ENCODE results near the gene MRPL21.

- TF ChIP-seq EZH2 (IDR thresholded peaks at IDR 0.05; ENCODE audit: low read depth, low read length, severe bottlenecking) (no peak), POLR2AphosphoS5 (IDR thresholded peaks at IDR 0.05; ENCODE audit: low read depth, low read length) (no peak), BRCA1 (IDR thresholded peaks at IDR 0.05; ENCODE audit: low read depth, low read length) (no peak), CHD1 (IDR thresholded peaks at IDR 0.05; ENCODE audit: low read depth, low read length) (no peak), CTCF (IDR thresholded peaks at IDR 0.05; ENCODE audit: control extremely low read depth in 1 of 3, insufficient read depth in 1 of 3, low read depth in 1 of 3, low read length in 3 of 3) (no peak), SP4 (IDR thresholded peaks at IDR 0.05; ENCODE audit: low read length) (no peak), JUND (IDR thresholded peaks at IDR 0.05; ENCODE audit: low read length) (no peak), MAFK (IDR thresholded peaks at IDR 0.05; ENCODE audit: low read depth, low read length) (no peak), CEBPB (IDR thresholded peaks at IDR 0.05; ENCODE audit: low read depth, low read length) (no peak), GABPA (IDR thresholded peaks at IDR 0.05; ENCODE audit: borderline replicate concordance, insufficient read depth, low read length) (no peak)
Observed at GRCh38 chr11:68842427-68843051, 61.1 kb downstream of the MRPL21 start.
